Brain pericyte (primary cell): ENCODE results near the gene TRAF3.
"Not testable (repeated sequence)": the region's sequence is repeated elsewhere in the genome, so short reads cannot be mapped to it uniquely, and the experiment has no call there.

ENCODE experiments used
- DNase-seq: peaks from one replicate; pipeline ENCODE4 v3.0.0-alpha.2; 2012; ENCODE audit warnings: low read depth, low spot score

The TRAF3 gene

GRCh38 chr14:102827716-102828115, 50.5 kb downstream of the TRAF3 start:
- no peak for DNase-seq

- no peak for DNase-seq
Measured at GRCh38 chr14:102828151-102828550, 50.9 kb downstream of the TRAF3 start.

- peak; percentile 30 for DNase-seq
Measured at GRCh38 chr14:102829016-102829548, 51.8 kb downstream of the TRAF3 start.

GRCh38 chr14:102830474-102831045, 53.3 kb downstream of the TRAF3 start:
- no peak for DNase-seq

GRCh38 chr14:102831163-102831804, 54.0 kb downstream of the TRAF3 start:
- no peak for DNase-seq

GRCh38 chr14:102833341-102833740, 56.1 kb downstream of the TRAF3 start:
- DNase-seq, result no peak

GRCh38 chr14:102833991-102834390, 56.7 kb downstream of the TRAF3 start:
- DNase-seq, result no peak

GRCh38 chr14:102835959-102836358, 58.7 kb downstream of the TRAF3 start:
- no peak for DNase-seq

GRCh38 chr14:102837120-102837519, 59.9 kb downstream of the TRAF3 start:
- not testable (repeated sequence) for DNase-seq

- no peak for DNase-seq
Measured at GRCh38 chr14:102838501-102838900, 61.3 kb downstream of the TRAF3 start.

GRCh38 chr14:102840115-102840514, 62.9 kb downstream of the TRAF3 start:
- DNase-seq, result no peak

- DNase-seq, result no peak
Measured at GRCh38 chr14:102840771-102841528, 63.7 kb downstream of the TRAF3 start.

- DNase-seq, result no peak
Measured at GRCh38 chr14:102848830-102849525, 71.7 kb downstream of the TRAF3 start.

GRCh38 chr14:102849526-102850379, 72.5 kb downstream of the TRAF3 start:
- no peak for DNase-seq

GRCh38 chr14:102853648-102854047, 76.4 kb downstream of the TRAF3 start:
- DNase-seq, result no peak

- DNase-seq, result no peak
Measured at GRCh38 chr14:102854091-102854703, 76.9 kb downstream of the TRAF3 start.

- no peak for DNase-seq
Measured at GRCh38 chr14:102856179-102856578, 78.9 kb downstream of the TRAF3 start.

GRCh38 chr14:102857444-102857843, 80.2 kb downstream of the TRAF3 start:
- DNase-seq, result no peak

GRCh38 chr14:102859911-102860310, 82.7 kb downstream of the TRAF3 start:
- DNase-seq, result no peak

- DNase-seq, result no peak
Measured at GRCh38 chr14:102862154-102862773, 85.0 kb downstream of the TRAF3 start.
